HFF-Myc (cell line): Measurements from ENCODE around the gene CCL27.

ENCODE experiments used
- DNase-seq: peaks from one replicate; pipeline ENCODE4 v3.0.0-alpha.2; 2011; ENCODE audit warnings: low read depth; ENCODE audit errors: extremely low read depth
- H3K4me3 ChIP-seq: replicated peaks from 2 replicates; pipeline ENCODE4 v1.5.1; 2011; ENCODE audit warnings: low read depth, mild to moderate bottlenecking, control low read depth, low read length
- CTCF ChIP-seq: IDR thresholded peaks from 2 replicates; pipeline ENCODE4 v1.5.1; 2012; ENCODE audit warnings: mild to moderate bottlenecking, low read depth, low read length, control low read depth; ENCODE audit errors: missing control alignments

Gene CCL27

GRCh38 chr9:34651876-34652601, 10.4 kb downstream of the CCL27 start, which contains the start of gene IL11RA:
IL11RA (plus strand) TSS chr9:34652185; CDS start chr9:34655218, 3,033 bp downstream.
- H3K4me3 ChIP-seq: peak within 1 kb of the TSS; percentile 40
- DNase-seq: no peak
- TF ChIP-seq CTCF: no peak

GRCh38 chr9:34651321-34651720, 11.1 kb downstream of the CCL27 start:
- H3K4me3 ChIP-seq: peak overlapping the region; percentile 40
- no peak for TF ChIP-seq CTCF
- DNase-seq: no peak

- no peak overlapping the region for H3K4me3 ChIP-seq
- no peak for TF ChIP-seq CTCF
- DNase-seq: no peak
Measured at GRCh38 chr9:34650816-34651215, 11.6 kb downstream of the CCL27 start.

- TF ChIP-seq CTCF: no peak
- H3K4me3 ChIP-seq: no peak overlapping the region
- no peak for DNase-seq
Measured at GRCh38 chr9:34648673-34649072, 13.8 kb downstream of the CCL27 start.

GRCh38 chr9:34647651-34648050, 14.8 kb downstream of the CCL27 start:
- DNase-seq: no peak
- H3K4me3 ChIP-seq: peak overlapping the region; percentile 66
- TF ChIP-seq CTCF: no peak

GRCh38 chr9:34647084-34647403, 15.4 kb downstream of the CCL27 start:
- peak overlapping the region; percentile 66 for H3K4me3 ChIP-seq

More at GRCh38 chr9:34647084-34647403, 15.4 kb downstream of the CCL27 start:
- no peak for DNase-seq
- TF ChIP-seq CTCF: no peak
